T-helper 17 cell (primary cell): ENCODE results near the gene MLXIP. TPM values are rescaled to one million over a fixed set of nuclear protein-coding genes. Genes with fewer than 3 reads are reported as not detected.
"Not testable (repeated sequence)": the region's sequence is repeated elsewhere in the genome, so short reads cannot be mapped to it uniquely, and the experiment has no call there.

ENCODE experiments used
- ATAC-seq: fragments of 150-1000 bp; cut with Tn5 transposase; 2 replicates; pipeline ENCODE4 v1.10.0; 2021; ENCODE audit warnings: mild to moderate bottlenecking, moderate library complexity
- DNase-seq, 3 donors: peaks; one replicate each; pipeline versions ENCODE4 v3.0.0 to v3.0.0-alpha.2; 2020 to 2021
- H3K9me3 ChIP-seq: one replicate; pipeline ENCODE4 v1.7.0; 2013; ENCODE audit warnings: low read length, mild to moderate bottlenecking; ENCODE audit not compliant: control insufficient read depth, poor library complexity, severe bottlenecking
- H3K27ac Mint-ChIP-seq: one replicate; pipeline ENCODE4 v1.8.0; 2022; ENCODE audit warnings: mild to moderate bottlenecking, moderate library complexity, mixed read lengths
- H3K27me3 Mint-ChIP-seq: one replicate; pipeline ENCODE4 v1.8.0; 2022; ENCODE audit warnings: mixed read lengths
- H3K36me3 Mint-ChIP-seq: one replicate; pipeline ENCODE4 v1.8.0; 2022; ENCODE audit warnings: low read depth, mixed read lengths
- H3K4me1 Mint-ChIP-seq: one replicate; pipeline ENCODE4 v1.8.0; 2022; ENCODE audit warnings: mild to moderate bottlenecking, mixed read lengths
- H3K4me3 Mint-ChIP-seq: one replicate; pipeline ENCODE4 v1.8.0; 2022; ENCODE audit warnings: mild to moderate bottlenecking, moderate library complexity, mixed read lengths
- total RNA-seq, 4 donors: library from RNA in 2 of 4; stranded (reverse) in 2 of 4; gene quantifications; one replicate each; pipeline ENCODE4 v1.2.3 and lab custom pipeline; 2022 to 2026

MLXIP gene
- total RNA-seq, 2 donors from 2014 or later: 83.4 to 86.0 TPM

DNA sequence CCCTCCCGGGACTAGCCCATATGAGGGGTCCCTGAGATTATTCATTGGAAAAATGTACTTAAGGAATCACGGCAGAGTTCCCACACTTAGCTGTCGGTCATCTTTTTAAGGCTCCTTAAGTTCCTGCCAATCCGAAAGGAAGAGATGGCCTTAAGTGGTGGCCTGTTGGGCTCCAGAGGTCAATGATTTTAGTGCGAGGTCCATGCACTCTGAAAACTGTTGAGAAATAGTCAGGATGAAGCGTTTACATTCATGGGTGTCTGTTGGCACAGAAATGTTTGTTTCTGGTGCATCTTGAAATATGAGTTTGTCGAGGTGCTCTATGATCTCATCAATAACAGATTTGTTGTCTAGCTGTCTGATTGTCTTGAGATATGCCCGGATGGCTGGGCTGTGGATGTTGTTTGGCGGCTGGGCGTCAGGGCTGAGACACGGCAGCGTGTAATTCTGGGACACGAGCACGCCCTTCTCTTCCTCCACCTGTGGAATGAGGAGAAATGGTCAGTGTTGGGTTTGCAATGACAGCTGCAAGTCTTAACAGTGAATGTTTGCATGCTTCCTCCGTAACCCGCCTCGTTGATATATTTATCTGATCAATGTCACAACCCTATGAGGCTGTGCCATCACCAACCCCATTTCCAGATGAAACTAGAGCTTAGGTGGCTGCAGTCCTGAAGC lies 93.8 kb downstream of the MLXIP start:
- H3K27ac Mint-ChIP-seq: no peak overlapping the region
- no peak overlapping the region for H3K4me3 Mint-ChIP-seq
- no peaks in the 10 kb centered on the region for H3K36me3 Mint-ChIP-seq
- H3K4me1 Mint-ChIP-seq: no peaks in the 10 kb centered on the region
- H3K27me3 Mint-ChIP-seq: peaks cover 38% of the 10 kb centered on the region
- no peak for ATAC-seq
- H3K9me3 ChIP-seq: no peaks in the 10 kb centered on the region
- no peak for DNase-seq

GRCh38 chr12:122174155-122174845 lies 95.7 kb downstream of the MLXIP start, which contains the start of gene IL31:
Gene IL31, minus strand, starts transcription at chr12:122174221. Its CDS starts 49 bp downstream, at chr12:122174172.
- no peak for ATAC-seq
- no peaks in the 10 kb centered on the region for H3K9me3 ChIP-seq
- Mint-ChIP-seq H3K27ac (no peak within 1 kb of the TSS), H3K27me3 (peaks cover 41% of the 10 kb centered on the region), H3K4me3 (no peak within 1 kb of the TSS), H3K36me3 (no peaks in the 10 kb centered on the region), H3K4me1 (no peaks in the 10 kb centered on the region)
- no peak for DNase-seq

DNA sequence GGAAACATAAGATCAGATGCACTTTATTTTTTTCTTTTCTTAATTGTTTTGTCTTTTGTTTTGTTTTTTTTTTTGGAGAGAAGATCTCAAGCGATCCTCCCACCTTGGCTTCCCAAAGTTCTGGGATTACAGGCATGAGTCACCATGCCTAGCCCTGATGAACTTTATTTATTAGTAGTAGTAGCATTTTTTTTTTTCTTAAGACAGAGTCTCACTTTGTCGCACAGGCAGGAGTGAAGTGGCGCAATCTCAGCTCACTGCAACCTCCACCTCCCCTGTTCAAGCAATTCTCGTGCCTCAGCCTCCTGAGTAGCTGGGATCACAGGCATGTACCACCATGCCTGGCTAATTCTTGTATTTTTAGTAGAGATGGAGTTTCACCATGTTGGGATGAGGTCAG lies 97.9 kb downstream of the MLXIP start:
- H3K27me3 Mint-ChIP-seq: peaks cover 36% of the 10 kb centered on the region
- not testable (repeated sequence) for H3K4me3 Mint-ChIP-seq, H3K36me3 Mint-ChIP-seq, DNase-seq, H3K9me3 ChIP-seq, H3K4me1 Mint-ChIP-seq, ATAC-seq, H3K27ac Mint-ChIP-seq

- peak within 1 kb of the TSS; percentile 85 for H3K4me3 Mint-ChIP-seq
- peaks cover 19% of the 10 kb centered on the region for H3K27me3 Mint-ChIP-seq
- peaks cover 3% of the 10 kb centered on the region for H3K4me1 Mint-ChIP-seq
- ATAC-seq (peak; percentile 76), DNase-seq (peak in 1 of 3 donors; percentile 14)
- H3K27ac Mint-ChIP-seq: no peak within 1 kb of the TSS
- no peaks in the 10 kb centered on the region for H3K36me3 Mint-ChIP-seq
- H3K9me3 ChIP-seq: no peaks in the 10 kb centered on the region
Observed at GRCh38 chr12:122182887-122183587, 104.5 kb downstream of the MLXIP start, which contains the start of gene LRRC43. Gene LRRC43, plus strand, starts transcription at chr12:122183123. Its CDS starts 22 bp downstream, at chr12:122183145.

- H3K9me3 ChIP-seq: no peaks in the 10 kb centered on the region
- ATAC-seq (no peak), DNase-seq (no peak)
- Mint-ChIP-seq H3K36me3 (no peaks in the 10 kb centered on the region), H3K4me1 (peaks cover 3% of the 10 kb centered on the region), H3K27ac (no peak overlapping the region), H3K27me3 (peaks cover 19% of the 10 kb centered on the region), H3K4me3 (peak overlapping the region; percentile 74)
Observed at GRCh38 chr12:122183588-122183940, 105.0 kb downstream of the MLXIP start.

- H3K27me3 Mint-ChIP-seq: peaks cover 15% of the 10 kb centered on the region
- ATAC-seq: no peak
- no peak for DNase-seq
- no peaks in the 10 kb centered on the region for H3K9me3 ChIP-seq
- peaks cover 3% of the 10 kb centered on the region for H3K4me1 Mint-ChIP-seq
- no peaks in the 10 kb centered on the region for H3K36me3 Mint-ChIP-seq
- no peak overlapping the region for H3K27ac Mint-ChIP-seq
- peak overlapping the region; percentile 74 for H3K4me3 Mint-ChIP-seq
Observed at GRCh38 chr12:122184517-122184916, 106.0 kb downstream of the MLXIP start.

- Mint-ChIP-seq H3K27me3 (peaks cover 15% of the 10 kb centered on the region), H3K4me1 (peaks cover 3% of the 10 kb centered on the region), H3K4me3 (peak overlapping the region; percentile 74), H3K27ac (no peak overlapping the region), H3K36me3 (no peaks in the 10 kb centered on the region)
- H3K9me3 ChIP-seq: no peaks in the 10 kb centered on the region
- DNase-seq (no peak), ATAC-seq (no peak)
Observed at GRCh38 chr12:122185079-122185478, 106.5 kb downstream of the MLXIP start.

DNA sequence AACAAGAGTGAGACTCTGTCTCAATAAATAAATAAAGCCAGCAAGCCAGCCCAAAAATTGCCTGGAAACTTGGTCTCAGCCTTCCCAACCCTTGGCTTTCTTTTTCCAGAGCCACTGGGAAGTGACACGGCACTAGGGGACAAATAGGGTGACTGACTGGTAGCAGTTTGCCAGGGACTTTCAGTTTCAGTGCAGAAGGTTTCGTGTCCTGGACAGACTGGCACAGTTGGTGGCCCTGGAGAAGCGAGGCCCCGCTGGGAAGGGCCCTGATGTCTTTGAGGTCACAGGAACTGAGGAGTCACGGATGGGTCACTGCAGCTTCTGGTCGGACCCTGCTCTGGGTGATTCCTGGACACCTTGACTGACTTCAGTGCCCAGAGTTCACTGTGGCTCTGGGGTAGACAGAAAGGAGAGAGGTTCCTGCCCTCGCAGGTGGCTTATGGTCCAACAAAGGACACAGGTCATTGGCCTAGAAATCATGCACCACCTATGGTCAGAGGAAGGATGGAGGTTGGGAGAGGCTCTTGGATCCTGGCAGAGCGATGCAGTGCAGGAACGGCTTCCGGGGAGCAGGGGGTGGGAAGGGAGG lies 107.0 kb downstream of the MLXIP start:
- Mint-ChIP-seq H3K27me3 (peaks cover 15% of the 10 kb centered on the region), H3K36me3 (no peaks in the 10 kb centered on the region), H3K4me1 (peaks cover 3% of the 10 kb centered on the region), H3K27ac (no peak overlapping the region), H3K4me3 (no peak overlapping the region)
- ATAC-seq (no peak), DNase-seq (no peak)
- H3K9me3 ChIP-seq: no peaks in the 10 kb centered on the region

DNA sequence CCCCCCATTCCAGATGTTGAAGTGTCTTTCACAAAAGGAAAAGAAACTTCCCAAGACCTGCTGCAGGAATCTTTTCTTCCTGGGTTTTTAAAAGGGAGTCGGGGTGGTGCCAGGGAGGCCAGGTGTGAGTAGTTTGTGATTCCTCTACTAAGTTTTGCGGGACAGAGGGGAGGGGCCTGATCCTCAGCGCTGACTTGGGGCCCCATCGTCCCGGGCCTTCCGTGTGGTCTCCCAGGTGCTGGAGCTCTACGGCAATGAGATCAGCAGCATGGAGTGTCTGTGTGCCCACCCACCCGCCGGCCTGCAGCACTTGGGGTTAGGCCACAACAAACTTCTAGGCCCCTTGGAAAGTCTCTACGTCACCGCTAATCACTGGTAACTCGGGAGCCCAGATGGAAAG lies 108.9 kb downstream of the MLXIP start:
- H3K9me3 ChIP-seq: no peaks in the 10 kb centered on the region
- Mint-ChIP-seq H3K27me3 (peaks cover 21% of the 10 kb centered on the region), H3K36me3 (no peaks in the 10 kb centered on the region), H3K4me3 (no peak overlapping the region), H3K27ac (no peak overlapping the region), H3K4me1 (peaks cover 11% of the 10 kb centered on the region)
- ATAC-seq: no peak
- no peak for DNase-seq

GRCh38 chr12:122189626-122190475 lies 111.3 kb downstream of the MLXIP start:
- Mint-ChIP-seq H3K27me3 (peaks cover 14% of the 10 kb centered on the region), H3K27ac (no peak overlapping the region), H3K4me1 (peaks cover 8% of the 10 kb centered on the region), H3K36me3 (peaks cover 2% of the 10 kb centered on the region), H3K4me3 (no peak overlapping the region)
- DNase-seq: no peak
- no peak for ATAC-seq
- H3K9me3 ChIP-seq: no peaks in the 10 kb centered on the region

- H3K4me1 Mint-ChIP-seq: peaks cover 8% of the 10 kb centered on the region
Observed at GRCh38 chr12:122190842-122191668, 112.5 kb downstream of the MLXIP start.

DNA sequence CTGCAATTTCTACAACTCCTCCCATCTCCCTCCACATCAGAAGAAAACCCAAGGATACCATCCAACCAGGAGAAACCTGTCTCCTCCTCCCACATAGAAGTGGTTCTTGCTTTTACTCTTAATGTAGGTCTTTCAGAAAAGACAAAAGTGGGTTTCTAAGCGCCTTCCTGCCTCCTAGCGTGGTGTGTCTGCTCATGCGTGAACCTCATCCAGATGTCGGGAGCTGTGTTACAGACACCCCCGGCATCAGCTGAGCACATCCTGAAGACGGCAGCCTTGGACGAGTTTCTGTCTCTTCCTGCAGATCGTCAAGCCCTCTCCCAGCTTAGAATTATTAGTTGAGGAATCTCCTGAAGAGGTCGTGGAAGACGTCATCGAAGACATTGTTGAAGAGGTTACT lies 113.9 kb downstream of the MLXIP start:
- H3K27me3 Mint-ChIP-seq: peaks cover 20% of the 10 kb centered on the region
- H3K4me3 Mint-ChIP-seq: no peak overlapping the region
- peaks cover 8% of the 10 kb centered on the region for H3K4me1 Mint-ChIP-seq
- no peak for DNase-seq
- no peak for ATAC-seq
- peaks cover 4% of the 10 kb centered on the region for H3K36me3 Mint-ChIP-seq
- no peak overlapping the region for H3K27ac Mint-ChIP-seq
- H3K9me3 ChIP-seq: no peaks in the 10 kb centered on the region

More at GRCh38 chr12:122190842-122191668, 112.5 kb downstream of the MLXIP start:
- ATAC-seq (peak; percentile 89), DNase-seq (peak in 2 of 3 donors; percentile 31 to 51)
- H3K4me3 Mint-ChIP-seq: no peak overlapping the region
- no peaks in the 10 kb centered on the region for H3K9me3 ChIP-seq
- peaks cover 10% of the 10 kb centered on the region for H3K27me3 Mint-ChIP-seq
- no peak overlapping the region for H3K27ac Mint-ChIP-seq
- H3K36me3 Mint-ChIP-seq: peaks cover 4% of the 10 kb centered on the region
